SU-DHL-6 (cell line): ENCODE measurements around the gene DPP6.

Source experiments
- CTCF ChIP-seq: fragments of 200-600 bp; sonication (generic); IDR thresholded peaks from one replicate; pipeline ENCODE4 v1.5.1; 2017; ENCODE audit warnings: antibody characterized with exemption, mild to moderate bottlenecking, low read length, moderate library complexity; ENCODE audit not compliant: insufficient read depth, poor library complexity, severe bottlenecking
- EZH2phosphoT487 ChIP-seq: fragments of 200-600 bp; sonication (generic), shearing (Covaris generic); conservative IDR thresholded peaks from 2 replicates; pipeline ENCODE4 v1.6.1; 2018; ENCODE audit warnings: mild to moderate bottlenecking, antibody characterized with exemption, low read length, moderate library complexity, mixed read lengths

GRCh38 chr7:154928136-154929005 lies 876.2 kb downstream of the DPP6 start:
- TF ChIP-seq CTCF (no peak), EZH2phosphoT487 (no peak)
